ENCODE data around the gene ELN.
"Not testable (repeated sequence)": the region's sequence is repeated elsewhere in the genome, so short reads cannot be mapped to it uniquely, and the experiment has no call there.

Gene ELN

GRCh38 chr7:74001150-74001494 lies 26.9 kb upstream of the ELN start:
- no peak for DNase-seq

GRCh38 chr7:74002474-74003017 lies 25.4 kb upstream of the ELN start:
- no peak for DNase-seq

- DNase-seq: no peak
These were observed 24.4 kb upstream of the ELN start for GRCh38 chr7:74003621-74004020.

GRCh38 chr7:74006032-74006431 lies 21.9 kb upstream of the ELN start:
- DNase-seq: no peak

- DNase-seq: no peak
These were observed 21.3 kb upstream of the ELN start for GRCh38 chr7:74006451-74007241.

- no peak for DNase-seq
These were observed 20.8 kb upstream of the ELN start for GRCh38 chr7:74007242-74007567.

- DNase-seq: no peak
These were observed 19.3 kb upstream of the ELN start for GRCh38 chr7:74008687-74009086.

GRCh38 chr7:74009719-74010118 lies 18.3 kb upstream of the ELN start:
- no peak for DNase-seq

- no peak for DNase-seq
These were observed 17.6 kb upstream of the ELN start for GRCh38 chr7:74010407-74010806.

- not testable (repeated sequence) for DNase-seq
These were observed 16.6 kb upstream of the ELN start for GRCh38 chr7:74011421-74011820.

- no peak for DNase-seq
These were observed 15.1 kb upstream of the ELN start for GRCh38 chr7:74012842-74013249.

GRCh38 chr7:74013539-74014272 lies 14.3 kb upstream of the ELN start:
- no peak for DNase-seq

- no peak for DNase-seq
These were observed 13.0 kb upstream of the ELN start for GRCh38 chr7:74014931-74015330.

GRCh38 chr7:74015670-74016069 lies 12.3 kb upstream of the ELN start:
- no peak for DNase-seq

- no peak for DNase-seq
These were observed 10.8 kb upstream of the ELN start for GRCh38 chr7:74017125-74017524.

- no peak for DNase-seq
These were observed 9.6 kb upstream of the ELN start for GRCh38 chr7:74018246-74018895.

GRCh38 chr7:74019149-74019548 lies 8.8 kb upstream of the ELN start:
- DNase-seq: peak; percentile 54

- DNase-seq: peak; percentile 45
These were observed 7.6 kb upstream of the ELN start for GRCh38 chr7:74020390-74020789.

GRCh38 chr7:74021546-74022320 lies 6.2 kb upstream of the ELN start:
- no peak for DNase-seq

GRCh38 chr7:74022507-74022906 lies 5.5 kb upstream of the ELN start:
- DNase-seq: no peak

- peak; percentile 45 for DNase-seq
These were observed 4.9 kb upstream of the ELN start for GRCh38 chr7:74023092-74023536.

- no peak for DNase-seq
These were observed 4.2 kb upstream of the ELN start for GRCh38 chr7:74023786-74024185.

GRCh38 chr7:74025146-74025545 lies 2.8 kb upstream of the ELN start:
- peak; percentile 18 for DNase-seq
